HG03520 (cell line): Measurements from ENCODE around the gene EXOC3.
A peak's percentile ranks its signal among the peaks of the same experiment; 100 is the strongest.

Source experiments
- ATAC-seq: cut with Tn5 transposase; IDR thresholded peaks from one replicate; pipeline ENCODE4 v1.9.1; 2021; ENCODE audit warnings: mild to moderate bottlenecking, moderate library complexity; ENCODE audit not compliant: unreplicated experiment

Gene EXOC3

GRCh38 chr5:437281-437771, 5.7 kb upstream of the EXOC3 start:
- no peak for ATAC-seq

GRCh38 chr5:438481-438981, 4.4 kb upstream of the EXOC3 start:
- no peak for ATAC-seq

DNA sequence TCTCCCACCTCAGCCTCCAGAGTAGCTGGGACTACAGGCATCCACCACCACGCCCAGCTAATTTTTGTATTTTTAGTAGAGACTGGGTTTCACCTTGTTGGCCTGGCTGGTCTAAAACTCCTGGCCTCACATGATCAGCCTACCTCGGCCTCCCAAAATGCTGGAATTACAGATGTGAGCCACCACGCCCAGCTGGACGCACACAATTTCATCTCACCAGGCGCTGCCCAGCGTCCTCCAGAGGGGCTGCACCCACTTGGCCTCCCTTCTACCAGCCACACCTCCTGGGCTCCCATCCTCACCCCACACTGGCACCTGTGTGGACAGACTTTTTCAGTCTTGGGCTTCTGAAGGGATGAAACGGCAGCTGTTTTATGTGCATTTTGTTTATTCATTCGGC, 3.8 kb upstream of the EXOC3 start:
- no peak for ATAC-seq

DNA sequence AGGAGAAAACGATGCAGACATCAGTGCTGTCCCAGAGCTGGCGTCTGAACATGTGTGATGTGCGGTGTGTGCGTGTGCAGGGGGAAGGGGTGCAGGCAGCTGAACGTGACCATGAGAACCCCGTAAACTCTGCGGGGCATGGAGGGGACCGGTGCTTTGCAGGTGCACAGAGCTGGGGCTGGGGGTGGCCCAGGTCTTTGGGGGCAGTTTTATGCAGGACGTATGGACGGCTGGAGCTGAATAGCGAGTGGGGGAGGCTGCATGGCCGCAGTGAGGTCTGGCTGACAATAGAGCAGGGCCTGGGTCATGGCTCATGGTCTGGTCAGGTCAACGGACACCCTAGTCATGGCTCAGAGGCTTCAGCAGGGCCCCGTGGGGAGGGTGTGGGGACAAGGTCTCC, 3.3 kb upstream of the EXOC3 start:
- no peak for ATAC-seq

- ATAC-seq, result no peak
These were observed 2.4 kb upstream of the EXOC3 start for GRCh38 chr5:440401-441201.

DNA sequence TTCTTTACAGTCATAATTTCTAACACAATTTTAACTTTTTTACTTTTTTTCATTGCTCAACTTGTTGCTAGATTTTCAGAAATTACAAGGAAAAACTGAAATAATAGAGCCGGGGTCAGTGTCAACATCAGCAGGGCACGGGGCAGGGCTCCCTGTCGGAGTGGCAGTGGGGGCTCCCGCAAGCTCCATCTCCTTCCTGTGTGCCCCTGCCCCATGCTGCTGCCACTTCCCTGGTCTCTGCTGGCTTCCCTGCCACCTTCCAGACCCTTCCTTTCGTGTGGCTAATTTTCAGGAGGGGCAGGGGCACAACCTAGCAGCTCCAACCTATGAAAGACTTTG, 1.0 kb upstream of the EXOC3 start:
- no peak for ATAC-seq

DNA sequence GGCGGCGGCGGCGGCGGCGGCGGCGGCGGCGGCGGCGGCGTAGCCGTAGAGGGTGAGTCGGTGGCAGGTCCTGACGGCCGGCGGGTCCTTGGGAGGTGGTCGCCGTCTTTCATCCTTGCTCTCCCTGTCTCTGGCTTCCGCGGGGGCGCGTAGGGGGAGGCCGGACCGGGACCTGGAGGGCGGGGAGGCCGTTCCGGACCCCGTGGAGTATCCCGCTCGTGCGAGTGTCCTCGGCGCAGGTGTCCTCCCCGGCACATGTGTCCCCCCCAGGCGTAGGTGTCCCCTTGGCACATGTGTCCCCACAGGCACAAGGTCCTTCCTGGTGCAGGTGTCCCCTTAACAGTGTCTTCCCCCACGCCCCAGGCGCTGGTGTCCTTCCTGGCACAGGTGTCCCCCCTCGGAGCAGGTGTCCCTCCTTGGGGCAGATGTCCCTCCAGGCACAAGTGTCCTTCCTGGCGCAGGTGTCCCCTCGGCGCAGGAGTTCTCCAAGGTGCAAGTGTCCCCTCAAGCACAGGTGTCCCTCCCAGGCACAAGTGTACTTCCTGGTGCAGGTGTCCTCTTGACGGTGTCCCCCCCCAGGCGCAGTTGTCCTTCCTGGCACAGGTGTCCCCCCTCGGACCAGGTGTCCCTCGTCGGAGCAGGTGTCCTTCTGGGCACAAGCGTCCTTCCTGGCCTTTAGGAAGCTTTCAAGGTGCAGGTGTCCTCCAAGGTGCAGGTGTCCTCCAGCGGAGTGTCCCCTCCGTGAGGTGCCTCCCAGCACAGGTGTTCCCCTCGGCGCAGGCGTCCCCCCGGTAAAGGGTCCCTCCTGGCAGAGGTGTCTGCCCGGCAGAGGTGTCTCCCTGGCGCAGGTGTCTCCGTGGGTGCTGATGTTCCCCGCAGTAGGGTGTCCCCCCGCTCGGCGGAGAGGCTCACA, 519 bp downstream of the EXOC3 start:
- peak; percentile 19 for ATAC-seq

DNA sequence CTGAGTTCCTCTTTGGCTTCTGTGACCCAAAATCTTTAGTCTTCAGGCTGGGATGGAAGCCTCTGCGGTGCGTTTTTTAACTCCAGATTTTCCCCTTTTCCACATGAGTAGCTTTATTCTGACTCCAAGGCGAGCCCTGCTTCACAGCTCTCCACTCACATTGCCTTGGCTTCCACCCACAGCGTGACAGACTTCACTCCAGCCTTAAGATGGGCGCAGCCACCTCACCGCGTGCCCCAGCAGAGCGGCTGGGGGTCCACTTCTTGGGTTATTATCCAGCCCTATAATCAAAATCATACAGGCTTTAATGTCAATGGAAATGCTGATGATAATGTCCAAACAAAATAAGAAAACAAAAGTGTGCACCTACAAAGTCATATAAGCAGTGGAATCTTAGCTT, 1.2 kb downstream of the EXOC3 start:
- no peak for ATAC-seq

GRCh38 chr5:445591-445990, 2.6 kb downstream of the EXOC3 start:
- no peak for ATAC-seq

DNA sequence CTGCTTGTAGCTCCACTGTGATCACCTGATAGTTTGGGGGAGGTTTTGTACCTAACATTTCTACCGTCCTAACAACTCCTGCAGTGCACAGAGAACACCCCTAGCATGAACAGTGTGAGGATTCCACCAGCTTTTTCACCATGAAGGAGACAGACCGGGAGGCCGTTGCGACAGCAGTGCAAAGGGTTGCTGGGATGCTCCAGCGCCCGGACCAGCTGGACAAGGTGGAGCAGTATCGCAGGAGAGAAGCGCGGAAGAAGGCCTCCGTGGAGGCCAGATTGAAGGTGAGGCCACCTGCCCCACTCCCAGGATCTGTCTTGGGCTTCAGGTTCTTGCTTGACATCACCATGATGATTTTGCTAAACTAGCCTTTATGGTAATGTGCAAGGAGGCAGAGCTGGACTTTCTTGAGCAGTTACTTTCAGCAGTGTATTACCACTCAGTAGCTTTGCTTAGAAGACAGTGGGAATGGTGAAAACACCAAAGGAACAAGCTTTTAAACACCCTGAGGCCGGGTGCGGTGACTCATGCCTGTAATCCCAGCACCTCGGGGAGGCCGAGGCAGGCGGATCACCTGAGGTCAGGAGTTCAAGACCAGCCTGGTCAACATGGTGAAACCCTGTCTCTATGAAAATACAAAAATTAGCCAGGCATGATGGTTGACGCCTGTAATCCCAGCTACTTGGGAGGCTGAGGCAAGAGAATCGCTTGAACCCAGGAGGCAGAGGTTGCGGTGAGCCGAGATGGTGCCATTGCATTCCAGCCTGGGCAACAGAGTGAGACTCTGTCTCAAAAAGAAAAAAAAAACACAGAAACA, 3.3 kb downstream of the EXOC3 start:
- no peak for ATAC-seq

DNA sequence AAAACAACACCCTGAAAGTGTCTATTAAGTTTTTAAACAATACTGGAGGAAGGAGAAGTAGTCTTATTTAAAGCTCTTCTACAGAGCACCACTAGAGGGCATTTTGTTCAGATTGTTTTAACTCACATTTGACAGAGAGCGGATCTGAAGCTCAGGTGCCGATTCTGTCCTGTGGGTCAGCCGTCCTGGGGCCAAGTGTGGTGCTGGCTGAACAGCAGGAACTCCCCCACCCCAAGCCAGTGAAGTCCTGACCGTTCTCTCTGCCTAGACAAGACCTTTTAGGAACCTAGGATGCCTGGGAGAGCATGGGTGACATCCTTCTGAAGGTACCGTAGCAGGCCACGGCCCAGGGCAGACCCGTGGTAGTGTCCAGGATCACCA, 3.9 kb downstream of the EXOC3 start:
- no peak for ATAC-seq

- no peak for ATAC-seq
These were observed 4.5 kb downstream of the EXOC3 start for GRCh38 chr5:447501-447900.

GRCh38 chr5:448061-448765, 5.2 kb downstream of the EXOC3 start:
- no peak for ATAC-seq

- no peak for ATAC-seq
These were observed 5.8 kb downstream of the EXOC3 start for GRCh38 chr5:448766-449090.

DNA sequence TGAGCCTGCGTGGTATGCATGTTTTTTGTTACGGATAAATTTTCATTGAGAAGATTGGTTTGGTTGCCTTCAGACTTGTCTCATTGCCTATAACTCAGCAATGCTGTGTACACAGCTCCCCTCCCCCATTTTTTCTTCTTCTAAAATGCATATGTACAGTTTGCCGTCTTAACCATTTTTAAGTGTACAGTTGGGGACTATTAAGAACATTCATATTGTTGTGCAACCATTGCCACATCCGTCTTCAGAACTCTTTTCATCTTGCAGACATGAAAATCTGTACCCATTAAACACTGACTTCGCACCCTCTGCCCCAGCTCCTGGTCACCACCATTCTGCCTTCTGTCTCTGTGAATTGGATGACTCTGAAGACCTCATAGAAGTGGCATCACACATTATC, 6.2 kb downstream of the EXOC3 start:
- no peak for ATAC-seq

DNA sequence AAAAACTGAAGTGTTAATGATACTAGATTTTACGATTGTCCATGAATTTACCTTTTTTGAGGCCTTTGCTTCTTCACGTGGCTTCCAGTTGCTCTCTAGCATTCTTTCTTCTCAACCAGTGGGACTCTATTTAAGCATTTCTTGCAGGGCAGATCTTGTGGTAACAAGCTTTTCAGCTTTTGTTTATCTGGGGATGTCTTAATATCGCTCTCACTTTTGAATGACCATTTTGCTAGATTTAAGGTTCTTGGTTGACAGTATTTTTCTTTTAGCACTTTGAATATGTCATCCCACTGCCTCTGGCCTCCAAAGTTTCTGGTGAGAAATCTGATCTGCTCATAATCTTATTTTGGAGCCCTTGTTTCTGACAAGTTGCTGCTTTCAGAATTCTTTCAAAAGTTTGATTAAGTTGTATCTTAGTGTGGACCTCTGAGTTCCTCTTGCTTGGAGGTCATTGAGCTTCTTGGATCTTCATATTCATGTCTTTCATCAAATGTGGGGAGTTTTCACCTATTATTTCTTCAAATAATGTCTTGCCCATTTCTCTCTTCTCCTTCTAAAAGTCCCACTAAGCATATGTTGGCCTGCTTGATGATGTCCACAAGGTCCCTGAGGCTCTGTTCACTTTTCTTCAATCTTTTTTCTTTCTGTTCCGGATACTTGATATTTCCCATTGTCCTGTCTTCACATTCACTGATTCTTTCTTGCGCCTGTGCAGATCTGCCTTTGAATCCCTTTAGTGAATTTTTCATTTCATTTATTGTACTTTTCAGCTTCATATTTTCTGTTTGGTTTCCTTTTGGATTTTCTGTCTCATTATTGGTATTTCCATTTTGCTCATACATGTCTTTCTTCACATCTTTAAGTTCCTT, 8.8 kb downstream of the EXOC3 start:
- ATAC-seq, result no peak

GRCh38 chr5:452978-453710, 10.2 kb downstream of the EXOC3 start:
- no peak for ATAC-seq

- ATAC-seq, result no peak
These were observed 10.9 kb downstream of the EXOC3 start for GRCh38 chr5:453725-454481.
